SK-N-SH (cell line): ENCODE results near the gene AGR3. TPM values are rescaled to one million over a fixed set of nuclear protein-coding genes. Genes with fewer than 3 reads are reported as not detected.

Source experiments
- CTCF ChIA-PET: fragments of 300-600, 350-600 bp; formaldehyde crosslinking; extraction: SDS; loops from one replicate; lab custom pipeline; 2021; lab: Yijun Ruan, JAX
- POLR2A ChIA-PET: fragments of 350-600 bp; sonication (Branson Sonifier 250); formaldehyde crosslinking; extraction: SDS; loops from one replicate; lab custom pipeline; 2020; ENCODE audit warnings: antibody characterized with exemption, inconsistent platforms; lab: Yijun Ruan, JAX
- DNase-seq: peaks from one replicate; pipeline ENCODE4 v3.0.0; 2012
- H2AFZ ChIP-seq: fragments of 200-600 bp; sonication (generic); 2 replicates; pipeline ENCODE4 v1.8.1; 2016; ENCODE audit warnings: antibody characterized with exemption, mild to moderate bottlenecking, low read depth
- H3F3A ChIP-seq: fragments of 200-600 bp; sonication (generic); replicated peaks from 2 replicates; pipeline ENCODE3; 2016; ENCODE audit warnings: antibody characterized with exemption, mild to moderate bottlenecking; ENCODE audit not compliant: insufficient read depth
- H3K27ac ChIP-seq, 2 experiments: fragments of 200-500 bp in 1 of 2; fragments of 200-600 bp in 1 of 2; sonication (Bioruptor generic) in 1 of 2; sonication (generic), shearing (Covaris generic) in 1 of 2; 2 replicates each; pipeline versions ENCODE4 v1.5.1 to v1.6.1; 2014 to 2016; ENCODE audit warnings: low read depth in 2 of 2, inconsistent platforms in 1 of 2, low read length in 1 of 2, mild to moderate bottlenecking in 1 of 2, mixed read lengths in 1 of 2
- H3K27me3 ChIP-seq: fragments of 200-600 bp; sonication (generic), shearing (Covaris generic); 2 replicates; pipeline ENCODE4 v1.6.1; 2016; ENCODE audit warnings: mixed run types; ENCODE audit not compliant: insufficient read depth
- H3K36me3 ChIP-seq, 2 experiments: fragments of 200-500 bp in 1 of 2; fragments of 200-600 bp in 1 of 2; sonication (Bioruptor generic) in 1 of 2; sonication (generic) in 1 of 2; replicated peaks in 1 of 2; 2 replicates each; pipeline versions ENCODE3 to v1.5.1; 2014 to 2016; ENCODE audit warnings: low read length in 1 of 2, mild to moderate bottlenecking in 1 of 2; ENCODE audit not compliant: insufficient read depth in 2 of 2, control insufficient read depth in 1 of 2
- H3K4me1 ChIP-seq, 2 experiments: fragments of 200-500 bp in 1 of 2; fragments of 200-600 bp in 1 of 2; sonication (Bioruptor generic) in 1 of 2; sonication (generic), shearing (Covaris generic) in 1 of 2; 2 replicates each; pipeline versions ENCODE4 v1.5.1 to v1.6.1; 2014 to 2016; ENCODE audit warnings: low read depth in 1 of 2, low read length in 1 of 2, mixed run types in 1 of 2; ENCODE audit not compliant: insufficient read depth in 2 of 2, control insufficient read depth in 1 of 2
- H3K4me2 ChIP-seq: fragments of 200-600 bp; sonication (generic), shearing (Covaris generic); 2 replicates; pipeline ENCODE4 v1.6.1; 2017; ENCODE audit warnings: mixed run types
- H3K4me3 ChIP-seq, 2 experiments: fragments of 200-500 bp in 1 of 2; fragments of 200-600 bp in 1 of 2; sonication (Bioruptor generic) in 1 of 2; sonication (generic), shearing (Covaris generic) in 1 of 2; 2 replicates each; pipeline versions ENCODE4 v1.5.1 to v1.8.1; 2014 to 2016; ENCODE audit warnings: low read depth in 2 of 2, inconsistent platforms in 1 of 2, low read length in 1 of 2, mild to moderate bottlenecking in 1 of 2, mixed read lengths in 1 of 2, moderate library complexity in 1 of 2
- H3K79me2 ChIP-seq: fragments of 200-600 bp; sonication (generic); 2 replicates; pipeline ENCODE4 v1.8.1; 2017; ENCODE audit warnings: mild to moderate bottlenecking; ENCODE audit not compliant: insufficient read depth
- H3K9ac ChIP-seq: fragments of 200-600 bp; sonication (generic); 2 replicates; pipeline ENCODE4 v1.6.1; 2017; ENCODE audit warnings: mixed run types
- H3K9me2 ChIP-seq: fragments of 200-600 bp; sonication (generic); 2 replicates; pipeline ENCODE4 v1.6.1; 2017; ENCODE audit warnings: mixed run types
- H3K9me3 ChIP-seq: fragments of 200-600 bp; sonication (generic); 2 replicates; pipeline ENCODE4 v1.6.1; 2017; ENCODE audit warnings: mixed run types, mild to moderate bottlenecking, moderate library complexity
- H4K20me1 ChIP-seq: fragments of 200-600 bp; sonication (generic); 2 replicates; pipeline ENCODE4 v1.6.1; 2017; ENCODE audit warnings: mild to moderate bottlenecking, mixed run types; ENCODE audit not compliant: insufficient read depth
- CHD2 ChIP-seq: fragments of 150-350 bp; IDR thresholded peaks from 2 replicates; pipeline ENCODE4 v1.6.1; 2018; ENCODE audit warnings: low read length; ENCODE audit not compliant: partially characterized antibody
- CTCF ChIP-seq: fragments of 200-600 bp; sonication (generic); IDR thresholded peaks from 2 replicates; pipeline ENCODE4 v1.6.1; 2017; ENCODE audit warnings: antibody characterized with exemption, mild to moderate bottlenecking, moderate library complexity
- FOSL2 ChIP-seq: IDR thresholded peaks from 2 replicates; pipeline ENCODE4 v1.4.0; 2012; ENCODE audit warnings: low read depth, mild to moderate bottlenecking, moderate library complexity, borderline replicate concordance
- IRF3 ChIP-seq: fragments of 150-350 bp; IDR thresholded peaks from 2 replicates; pipeline ENCODE4 v1.6.1; 2016; ENCODE audit warnings: mild to moderate bottlenecking, low read depth, low read length
- JUND ChIP-seq: IDR thresholded peaks from 2 replicates; pipeline ENCODE4 v1.4.0; 2012
- MEF2A ChIP-seq: IDR thresholded peaks from 2 replicates; pipeline ENCODE4 v1.4.0; 2012; ENCODE audit warnings: low read depth, borderline replicate concordance
- MXI1 ChIP-seq: IDR thresholded peaks from 2 replicates; pipeline ENCODE4 v1.6.1; 2012; ENCODE audit warnings: mild to moderate bottlenecking, low read depth, low read length, improper control_type of control experiment
- NFIC ChIP-seq: IDR thresholded peaks from 2 replicates; pipeline ENCODE4 v1.4.0; 2012; ENCODE audit warnings: borderline replicate concordance
- NRF1 ChIP-seq: IDR thresholded peaks from 2 replicates; pipeline ENCODE4 v1.6.1; 2012; ENCODE audit warnings: low read depth, mild to moderate bottlenecking, low read length
- PBX3 ChIP-seq: IDR thresholded peaks from 2 replicates; pipeline ENCODE4; 2012
- RCOR1 ChIP-seq: fragments of 150-350 bp; IDR thresholded peaks from 2 replicates; pipeline ENCODE4 v1.6.1; 2017; ENCODE audit warnings: antibody characterized with exemption, low read length
- RFX5 ChIP-seq: IDR thresholded peaks from 2 replicates; pipeline ENCODE4 v1.6.1; 2012; ENCODE audit warnings: mild to moderate bottlenecking, improper control_type of control experiment, low read length
- TAF1 ChIP-seq: IDR thresholded peaks from 2 replicates; pipeline ENCODE4 v1.6.1; 2012; ENCODE audit warnings: low read depth, mild to moderate bottlenecking, low read length, moderate library complexity, borderline replicate concordance
- TCF12 ChIP-seq: IDR thresholded peaks from 2 replicates; pipeline ENCODE4 v1.4.0; 2012
- TEAD4 ChIP-seq: IDR thresholded peaks from 2 replicates; pipeline ENCODE4 v1.4.0; 2012; ENCODE audit warnings: mild to moderate bottlenecking, borderline replicate concordance; ENCODE audit not compliant: insufficient read depth
- USF1 ChIP-seq: IDR thresholded peaks from 2 replicates; pipeline ENCODE4 v1.4.0; 2012; ENCODE audit warnings: low read depth, borderline replicate concordance
- YY1 ChIP-seq: IDR thresholded peaks from 2 replicates; pipeline ENCODE4 v1.4.0; 2012; ENCODE audit warnings: low read depth, mild to moderate bottlenecking
- ZBTB33 ChIP-seq: IDR thresholded peaks from 2 replicates; pipeline ENCODE4 v1.4.0; 2012; ENCODE audit warnings: low read depth, borderline replicate concordance
- WGBS: methylation state at CpG from one replicate; pipeline ENCODE4 v1.1.6; 2017; ENCODE audit warnings: low lambda C conversion rate; 5-methylcytosine and 5-hydroxymethylcytosine counted together
- polyA plus RNA-seq, 3 experiments: library from polyadenylated mRNA; depleted of rRNA; stranded (reverse); fragments of >200 nt; gene quantifications; 2 replicates each; pipeline ENCODE4 v1.2.3, GENCODE V29; 2012

AGR3 gene
- polyA plus RNA-seq, 1 of the 3 experiments (the other 2 are of a cell fraction) = not detected

GRCh38 chr7:16846601-16847165, 35.1 kb downstream of the AGR3 start:
- Histone ChIP-seq H3K27me3 (peaks cover 16% of the 10 kb centered on the region; the same call in 1 of the 2 replicates), H3K79me2 (no peaks in the 10 kb centered on the region), H3K4me3 (no peak overlapping the region), H4K20me1 (no peaks in the 10 kb centered on the region), H3K9ac (no peak overlapping the region), H3K4me2 (peak overlapping the region; percentile 52; the same call in 1 of the 2 replicates), H3K9me2 (no peaks in the 10 kb centered on the region), H3K4me1 (peaks cover 0 to 4% of the 10 kb centered on the region in 2 experiments; a peak in 1 of 4 replicates), H3K27ac (no peak overlapping the region), H3K9me3 (no peaks in the 10 kb centered on the region), H3K36me3 (no peaks in the 10 kb centered on the region), H2AFZ (no peak overlapping the region), H3F3A (no peaks in the 10 kb centered on the region)
- WGBS = 2% methylated on average over 2 of the region's 2 CpGs
- ChIA-PET POLR2A (no interaction called here), CTCF (interaction anchor here (0.7 to 1.7 kb wide), 3 partner anchors 13 to 152 kb away, joined by 3 to 5 read pairs (median 3); no protein-coding TSS in a partner anchor)
- DNase-seq = no peak
- TF ChIP-seq NFIC (no peak), CTCF (no peak), TAF1 (no peak), MXI1 (no peak), CHD2 (no peak), JUND (no peak), IRF3 (no peak), RCOR1 (no peak), PBX3 (no peak), ZBTB33 (no peak), USF1 (no peak), FOSL2 (no peak), TEAD4 (no peak), RFX5 (no peak), YY1 (no peak), TCF12 (no peak), NRF1 (no peak), MEF2A (no peak)
